GM19035 (cell line): ENCODE data around the gene MAST3.
A peak's percentile ranks its signal among the peaks of the same experiment; 100 is the strongest.

Experiments
- ATAC-seq: cut with Tn5 transposase; IDR thresholded peaks from one replicate; pipeline ENCODE4 v1.9.1; 2021; ENCODE audit not compliant: unreplicated experiment

Gene MAST3

DNA sequence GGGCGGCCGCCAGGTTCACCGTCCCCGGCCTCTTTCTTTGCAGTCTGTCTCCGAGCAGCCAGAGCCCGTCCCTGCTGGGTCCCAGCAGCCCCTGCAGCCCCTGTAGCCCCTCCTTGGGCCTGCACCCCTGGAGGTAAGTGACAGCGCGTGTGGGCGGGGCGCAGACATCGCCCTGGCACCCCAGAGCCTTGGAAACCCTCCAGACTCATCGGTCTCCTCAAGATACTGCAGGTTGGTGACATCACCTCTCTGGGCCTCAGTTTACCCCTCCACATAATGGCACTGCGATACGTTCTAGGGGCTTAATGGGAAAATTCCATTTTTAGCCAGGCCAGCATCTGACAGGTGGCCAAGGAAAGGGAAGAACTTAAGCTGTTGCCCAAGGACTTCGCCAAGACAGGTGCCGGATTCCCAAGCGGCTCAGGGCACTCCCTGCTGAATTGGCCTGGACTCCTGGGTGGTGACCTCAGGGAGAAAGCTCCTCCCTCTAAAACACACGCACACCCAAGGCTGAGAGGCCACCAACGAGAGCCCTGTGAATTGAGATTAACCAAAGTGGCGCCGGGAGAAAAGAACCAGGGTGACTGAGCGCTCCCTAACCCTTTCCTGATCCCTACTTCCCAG is 13.1 kb downstream of the MAST3 start:
- ATAC-seq = no peak

DNA sequence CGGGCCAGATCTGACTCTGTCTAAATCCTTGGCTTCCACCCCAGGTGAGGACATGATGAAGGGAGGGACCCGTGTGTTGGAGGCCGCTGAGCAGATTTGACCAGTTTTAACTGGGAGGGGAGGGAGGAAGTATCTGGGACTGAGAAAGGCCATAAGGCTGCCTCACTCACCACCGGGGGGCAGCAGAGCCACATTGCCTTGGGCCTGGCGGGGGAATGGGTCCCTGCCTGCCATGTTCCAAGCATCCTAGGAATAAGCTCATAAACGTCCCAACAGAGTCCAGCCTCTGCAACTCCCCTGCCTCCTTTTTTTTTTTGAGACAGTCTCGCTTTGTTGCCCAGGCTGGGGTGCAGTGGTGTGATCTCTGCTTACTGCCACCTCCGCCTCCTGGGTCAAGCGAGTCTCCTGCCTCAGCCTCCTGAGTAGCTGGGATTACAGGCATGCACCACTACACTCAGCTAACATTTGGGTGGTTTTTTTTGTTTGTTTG is 15.5 kb downstream of the MAST3 start:
- no peak for ATAC-seq

DNA sequence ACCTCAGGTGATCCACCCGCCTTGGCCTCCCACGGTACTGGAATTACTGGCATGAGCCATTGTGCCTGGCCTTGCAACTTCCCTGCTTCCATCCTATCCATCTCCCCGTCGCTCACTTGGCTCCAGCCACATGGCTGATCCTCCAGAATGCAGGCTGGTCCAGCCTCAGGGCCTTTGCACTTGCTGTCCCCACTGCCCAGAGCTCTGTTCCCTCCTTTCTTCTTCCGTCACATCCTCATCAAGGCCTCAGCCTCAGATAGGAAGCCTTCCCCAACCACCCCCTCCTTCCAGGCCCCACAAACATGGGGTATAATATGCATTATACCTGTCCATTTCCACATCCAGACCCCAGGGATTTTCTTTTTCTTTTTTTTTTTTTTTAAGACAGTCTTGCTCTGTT is 16.2 kb downstream of the MAST3 start:
- no peak for ATAC-seq

DNA sequence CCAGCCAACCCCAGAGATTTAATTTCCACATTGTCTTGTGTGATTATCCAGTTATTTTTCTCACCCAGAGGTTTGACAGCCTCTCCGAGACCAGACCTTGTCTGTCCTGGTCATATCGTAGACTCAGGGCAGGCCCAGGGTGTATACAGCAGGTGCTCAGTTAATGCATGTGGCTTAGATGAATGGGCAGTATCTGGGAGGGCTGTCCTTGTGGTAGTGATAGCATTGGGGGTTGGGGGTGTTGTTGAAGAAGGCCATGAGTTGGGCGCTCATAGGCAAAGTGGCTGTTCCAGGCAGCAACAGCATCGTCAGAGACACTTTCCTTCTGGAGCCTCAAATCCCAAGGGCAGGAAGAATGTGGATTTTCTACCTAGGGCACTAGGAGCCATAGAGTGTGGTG is 16.9 kb downstream of the MAST3 start:
- ATAC-seq = no peak

DNA sequence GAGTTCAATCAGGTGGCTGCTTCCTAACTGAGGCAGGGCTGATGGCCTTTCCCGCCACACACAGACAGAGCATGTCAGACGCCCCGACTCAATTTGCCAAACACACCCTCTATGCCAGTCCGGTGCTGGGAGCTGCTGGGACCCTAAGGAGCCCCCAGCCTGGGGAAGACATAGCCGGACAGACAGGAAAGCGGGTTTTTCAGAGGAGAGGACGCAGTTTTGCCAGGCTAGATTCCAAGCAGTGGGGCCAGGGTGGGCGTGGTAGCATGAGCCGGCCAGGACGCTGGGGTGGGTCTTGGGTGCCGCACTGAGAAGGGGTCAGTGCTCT is 19.8 kb downstream of the MAST3 start:
- ATAC-seq = no peak

DNA sequence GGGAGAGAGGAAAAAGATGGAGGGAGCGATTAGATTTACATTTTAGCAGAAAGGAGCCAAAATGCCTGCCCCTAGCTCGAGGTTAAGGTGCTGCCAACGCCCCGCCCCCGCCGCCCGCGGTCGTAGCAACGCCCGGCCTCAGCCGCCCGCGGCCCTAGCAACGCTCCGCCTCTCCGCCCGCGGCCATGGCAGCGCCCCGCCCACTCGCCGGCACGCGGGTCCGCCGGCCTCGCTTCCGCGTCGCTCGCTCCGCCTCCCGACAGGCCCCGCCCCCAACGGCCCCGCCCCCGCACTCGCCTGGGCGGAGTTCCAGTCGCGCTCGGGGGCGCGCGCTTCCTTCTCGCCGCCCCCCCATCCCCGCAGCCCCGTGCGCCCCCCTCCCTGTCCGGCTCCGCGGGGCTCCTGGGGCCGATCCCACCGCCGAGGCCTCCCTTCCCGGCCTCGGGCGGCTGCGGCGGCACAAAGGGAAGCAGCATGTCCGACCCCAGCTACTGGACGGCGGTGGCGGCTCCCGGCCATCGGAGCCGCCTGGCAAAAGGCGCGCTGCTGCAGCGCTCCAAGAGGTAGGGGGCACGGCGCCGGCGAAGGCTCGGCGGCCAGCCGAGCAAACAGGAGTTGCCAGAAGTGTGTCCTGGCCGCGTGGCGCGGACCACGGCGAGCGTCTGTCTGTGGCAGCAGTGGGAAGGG is 20.3 kb downstream of the MAST3 start:
- peak; percentile 85 for ATAC-seq

DNA sequence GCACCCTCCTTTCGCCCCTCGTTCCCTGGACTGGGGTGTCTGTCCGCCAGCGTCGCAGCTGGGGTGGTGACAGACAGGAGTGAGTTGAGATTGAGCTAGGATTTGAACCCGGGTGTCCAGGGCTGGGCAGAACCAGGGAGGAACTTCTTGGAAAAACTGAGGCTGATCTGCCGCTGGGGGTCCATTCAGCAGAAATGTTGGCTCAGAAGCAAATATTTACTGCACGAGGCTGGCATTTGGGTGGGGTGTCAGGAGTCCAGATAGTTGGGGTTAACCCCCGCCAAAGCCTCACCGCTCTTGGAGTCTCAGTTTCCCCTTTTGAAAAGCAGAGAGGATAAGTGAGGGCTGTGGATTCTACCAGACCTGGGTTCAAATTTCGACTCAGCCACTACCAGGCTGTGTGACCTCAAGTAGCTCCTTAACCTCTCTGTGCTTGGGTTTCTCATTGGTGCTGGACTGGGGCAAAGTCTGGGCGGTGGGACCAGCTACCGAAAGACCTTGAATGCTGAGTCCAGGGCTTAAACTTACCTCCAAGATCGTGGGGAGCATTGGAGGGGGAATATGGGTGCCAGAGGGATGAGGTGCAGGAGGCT is 20.9 kb downstream of the MAST3 start:
- ATAC-seq = no peak

DNA sequence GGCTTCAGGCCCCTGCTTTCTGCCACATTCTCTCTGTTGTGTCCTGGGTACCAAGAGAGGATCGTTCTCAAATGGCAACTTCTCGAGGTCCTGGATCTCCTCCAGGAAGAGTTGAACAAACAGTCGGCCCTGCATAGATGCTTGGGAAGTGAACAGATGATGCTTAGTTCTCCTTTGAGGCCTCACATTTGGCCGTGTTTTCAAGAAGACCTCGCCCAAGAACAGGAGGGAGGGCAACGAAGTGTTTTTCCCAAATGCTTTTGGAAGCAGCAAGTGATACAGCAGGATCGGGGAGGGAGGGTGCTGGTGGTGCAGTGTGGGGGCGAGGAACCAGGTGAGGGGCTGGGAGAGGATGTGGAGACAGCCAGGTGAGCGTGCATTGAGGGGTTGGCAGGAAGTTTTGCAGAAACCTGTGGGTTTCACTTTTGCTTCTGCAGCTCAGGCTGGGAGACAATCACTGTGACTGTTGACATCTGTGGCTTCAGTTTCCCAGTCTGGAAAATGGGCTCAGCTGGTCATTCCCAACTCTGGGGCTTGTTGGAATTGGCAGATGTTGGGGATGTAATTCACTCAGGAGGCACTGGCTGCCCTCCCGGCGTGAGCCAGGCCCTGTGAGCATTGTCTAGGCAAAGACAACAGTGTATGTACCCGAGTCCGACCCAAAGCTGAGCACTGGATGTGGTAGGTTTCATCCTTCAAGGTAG is 21.6 kb downstream of the MAST3 start:
- ATAC-seq = no peak

DNA sequence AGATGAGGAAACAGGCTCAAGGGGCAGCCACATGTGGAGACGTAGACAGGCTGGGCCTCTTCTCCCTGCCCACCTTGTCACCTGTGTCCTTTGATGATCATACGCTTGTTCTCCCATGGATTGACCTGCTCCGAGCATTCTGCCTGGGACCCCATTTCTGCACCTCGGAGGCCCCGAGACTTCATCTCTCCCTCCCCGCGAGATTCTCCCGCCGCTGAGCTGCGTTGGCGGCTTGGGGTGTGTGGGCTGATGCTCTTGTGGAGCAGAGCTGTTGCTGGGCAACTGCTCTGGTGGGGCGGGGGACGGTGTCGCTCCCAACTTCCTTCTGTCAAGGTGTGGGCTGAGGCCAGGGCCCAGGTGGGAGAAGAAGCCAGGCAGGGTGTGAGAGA is 22.1 kb downstream of the MAST3 start:
- ATAC-seq = no peak

- no peak for ATAC-seq
Observed at GRCh38 chr19:18120127-18120526, 22.5 kb downstream of the MAST3 start.

DNA sequence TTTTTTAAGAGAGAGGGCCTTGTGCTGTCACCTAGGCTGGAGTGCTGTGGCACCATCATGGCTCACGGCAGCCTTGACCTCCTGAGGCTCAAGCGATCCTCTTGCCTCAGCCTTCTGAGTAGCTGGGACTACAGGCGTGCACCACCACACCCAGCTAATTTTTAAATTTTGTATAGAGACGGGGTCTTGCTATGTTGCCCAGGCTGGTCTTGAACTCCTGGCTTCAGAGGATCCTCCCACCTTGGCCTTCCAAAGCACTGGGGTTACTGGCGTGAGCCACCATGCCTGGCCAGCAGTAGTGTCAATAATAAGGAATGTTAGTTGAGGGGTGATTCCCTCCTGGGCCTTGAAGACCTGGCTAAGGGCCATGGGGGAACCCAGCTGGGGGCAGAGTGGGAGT is 23.6 kb downstream of the MAST3 start:
- no peak for ATAC-seq

DNA sequence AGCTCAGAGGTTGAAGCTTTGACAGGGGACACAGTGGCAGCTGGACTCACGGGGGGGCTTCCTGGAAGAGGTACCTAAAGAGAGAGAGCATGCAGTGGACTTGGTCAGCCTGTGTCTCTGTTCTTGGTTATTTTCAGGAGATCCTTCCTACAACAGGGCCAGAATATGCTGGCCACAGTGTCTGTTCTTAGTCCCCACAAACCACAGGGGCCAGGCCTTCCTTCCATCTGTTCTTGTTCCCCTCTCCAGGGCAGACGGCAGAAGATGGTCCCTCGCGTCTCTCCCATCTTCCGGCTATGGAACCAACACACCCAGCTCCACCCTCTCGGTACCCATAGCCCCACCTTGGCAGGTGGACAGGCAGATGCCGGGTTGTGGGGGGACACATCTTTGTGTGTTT is 24.8 kb downstream of the MAST3 start:
- ATAC-seq = no peak

- no peak for ATAC-seq
Observed at GRCh38 chr19:18122860-18123795, 25.6 kb downstream of the MAST3 start.

DNA sequence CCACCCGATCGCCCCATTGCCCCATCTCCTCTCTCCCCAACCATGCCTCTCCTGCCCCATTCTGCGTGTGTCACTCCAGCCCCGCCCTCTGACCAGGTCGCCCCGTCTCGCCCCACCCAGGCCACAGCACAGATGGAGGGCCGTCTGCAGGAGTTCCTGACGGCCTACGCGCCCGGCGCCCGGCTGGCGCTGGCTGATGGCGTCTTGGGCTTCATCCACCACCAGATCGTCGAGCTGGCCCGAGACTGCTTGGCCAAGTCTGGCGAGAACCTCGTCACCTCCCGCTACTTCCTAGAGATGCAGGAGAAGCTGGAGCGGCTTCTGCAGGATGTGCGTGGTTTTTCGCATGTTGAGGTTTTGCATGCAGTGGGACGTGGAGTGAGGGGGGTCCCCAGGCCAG is 26.2 kb downstream of the MAST3 start:
- ATAC-seq = no peak

DNA sequence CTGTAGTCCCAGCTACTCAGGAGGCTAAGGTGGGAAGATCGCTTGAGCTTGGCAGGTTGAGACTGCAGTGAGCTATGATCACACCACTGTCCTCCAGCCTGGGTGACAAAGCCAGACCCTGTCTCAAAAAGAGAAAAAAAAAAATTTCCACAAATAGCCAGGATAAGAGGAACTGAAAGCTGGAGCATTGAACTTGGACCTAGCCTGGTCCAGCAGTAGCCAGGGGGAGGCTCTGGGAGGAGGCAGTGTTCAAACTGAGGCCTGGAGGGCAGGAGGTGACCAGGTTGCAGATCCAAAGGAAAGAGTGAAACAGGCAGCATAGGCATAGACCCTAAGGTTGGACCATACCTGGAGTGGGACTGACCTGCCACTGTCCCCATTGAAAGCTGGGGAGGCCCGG is 28.5 kb downstream of the MAST3 start:
- ATAC-seq = no peak

DNA sequence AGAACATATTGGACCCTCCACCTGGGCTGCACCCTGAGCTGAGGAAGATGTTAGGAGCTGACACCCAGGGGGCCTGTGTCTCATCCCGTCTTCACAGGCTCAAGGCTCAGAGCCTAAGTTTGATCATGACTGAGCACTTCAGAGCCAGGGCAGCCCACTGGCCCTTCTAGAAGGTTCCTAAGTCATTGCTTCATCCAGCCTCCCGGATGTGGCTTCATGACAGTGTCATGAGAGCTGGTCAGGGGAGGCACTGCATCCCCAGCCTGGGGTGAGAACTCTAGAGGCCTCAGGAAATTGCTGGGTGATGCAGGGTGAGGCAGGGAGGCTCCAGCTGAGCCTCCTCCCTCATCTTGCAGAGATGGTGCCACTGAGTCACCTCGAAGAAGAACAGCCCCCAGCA is 30.5 kb downstream of the MAST3 start:
- ATAC-seq = no peak

- no peak for ATAC-seq
Observed at GRCh38 chr19:18128805-18129204, 31.2 kb downstream of the MAST3 start.

- no peak for ATAC-seq
Observed at GRCh38 chr19:18130523-18131242, 33.1 kb downstream of the MAST3 start.

DNA sequence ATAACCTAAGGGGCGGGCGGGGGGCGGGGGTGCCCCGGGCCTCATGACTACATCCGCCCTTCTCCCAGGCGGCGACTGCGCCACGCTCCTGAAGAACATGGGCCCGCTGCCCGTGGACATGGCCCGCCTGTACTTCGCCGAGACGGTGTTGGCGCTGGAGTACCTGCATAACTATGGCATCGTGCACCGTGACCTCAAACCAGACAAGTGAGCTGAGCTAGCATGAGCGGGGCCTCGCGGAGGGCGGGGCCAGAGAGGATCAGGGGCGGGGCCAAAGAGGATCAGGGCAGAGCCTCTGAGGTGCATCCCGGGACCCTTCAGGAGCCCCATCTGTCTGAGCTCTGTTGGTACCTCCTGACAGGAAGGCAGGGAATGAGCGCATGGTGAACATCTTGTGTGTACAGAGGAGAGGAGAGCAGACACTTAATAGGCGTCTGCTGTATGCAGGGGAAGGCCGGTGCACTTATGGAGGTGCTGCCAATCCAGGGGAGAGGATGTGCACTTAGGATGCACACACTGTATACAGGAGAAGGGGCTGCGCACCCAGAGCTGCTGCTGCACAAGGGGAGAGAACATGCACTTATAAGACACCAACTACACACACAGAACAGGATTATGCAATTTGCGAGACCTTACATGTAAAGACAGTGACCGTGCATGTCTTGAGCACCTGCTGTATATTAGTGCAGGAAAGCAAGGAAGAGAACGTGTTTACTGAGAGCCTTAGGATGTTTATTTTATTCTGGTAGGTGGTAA is 34.4 kb downstream of the MAST3 start:
- ATAC-seq = no peak
